Measurements from ENCODE around the gene HEXIM2. TPM values are rescaled to one million over a fixed set of nuclear protein-coding genes. Genes with fewer than 3 reads are reported as not detected.

The HEXIM2 gene
- total and polyA plus RNA-seq, 2 of the 13 experiments (the other 11 are each of a cell fraction or from before 2014, with no cell fraction given) = 27.1 to 32.4 TPM

DNA sequence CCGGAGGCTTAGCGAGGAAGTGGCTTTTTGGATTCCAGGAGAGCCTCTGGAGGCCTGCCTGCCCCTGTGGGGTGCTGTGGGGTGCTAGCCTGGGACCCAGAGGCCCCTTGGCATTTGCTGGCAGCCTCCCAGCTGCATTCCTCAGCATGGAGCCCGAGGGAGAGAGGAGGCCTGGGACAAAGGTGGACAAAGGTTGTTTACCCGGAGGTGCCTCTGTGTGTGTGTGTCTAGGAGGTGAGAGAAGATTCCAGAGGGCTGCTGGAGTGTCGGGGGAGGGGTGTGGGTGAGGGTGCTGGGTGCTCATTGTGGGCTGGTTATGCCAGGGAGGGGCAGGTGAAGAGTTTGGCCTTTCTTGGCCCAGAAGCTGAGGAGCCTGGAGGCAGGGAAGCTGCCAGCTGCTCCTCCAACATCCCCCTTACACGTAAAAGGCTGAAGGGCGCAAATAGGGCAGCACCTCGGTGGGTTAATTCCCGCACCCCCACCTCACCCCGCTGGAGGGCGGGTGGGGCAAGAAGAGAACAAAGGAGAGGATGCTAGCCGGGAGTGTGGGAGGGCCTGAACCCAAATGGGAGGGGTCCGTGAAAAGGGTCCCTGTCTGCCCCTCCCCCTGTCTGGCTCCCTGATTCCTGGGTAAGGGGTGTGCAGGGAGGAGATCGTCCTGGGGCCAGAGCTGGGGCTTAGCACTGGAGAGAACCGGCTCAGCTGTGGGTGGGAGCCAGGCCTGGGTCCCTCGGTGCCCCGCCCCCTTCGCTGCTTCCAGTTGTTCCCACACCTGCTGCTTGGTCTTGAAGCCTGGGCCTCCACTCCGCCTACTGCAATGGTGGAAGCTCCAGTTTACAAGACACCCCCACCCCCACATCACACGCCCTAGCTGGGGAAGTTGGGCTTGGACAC, 9.9 kb downstream of the HEXIM2 start (continued):
- TF ChIP-seq ZNF441 (CRISPR knock-in tag; IDR thresholded peaks at IDR 0.05; ENCODE audit: borderline replicate concordance) (peak; percentile 83), ZNF383 (CRISPR knock-in tag; IDR thresholded peaks at IDR 0.05; ENCODE audit: borderline replicate concordance) (no peak), ZFP90 (CRISPR knock-in tag; IDR thresholded peaks at IDR 0.05; ENCODE audit: borderline replicate concordance) (peak; percentile 77; the same call in 1 of the 2 replicates), ZKSCAN8 (CRISPR knock-in tag; IDR thresholded peaks at IDR 0.05; ENCODE audit: borderline replicate concordance) (peak; percentile 77; the same call in 1 of the 2 replicates), ZNF547 (CRISPR knock-in tag; IDR thresholded peaks at IDR 0.05) (no peak), ZSCAN22 (CRISPR knock-in tag; IDR thresholded peaks at IDR 0.05) (no peak), ISL2 (CRISPR knock-in tag; IDR thresholded peaks at IDR 0.05) (0 out of 2 replicates have a peak, but pooled peaks have one; percentile 51), ZBTB7A (CRISPR knock-in tag; IDR thresholded peaks at IDR 0.05) (no peak), MAFF (IDR thresholded peaks at IDR 0.05; ENCODE audit: low read depth, low read length) (no peak), REXO4 (CRISPR knock-in tag; IDR thresholded peaks at IDR 0.05; ENCODE audit: borderline replicate concordance) (no peak), FOXA1 (IDR thresholded peaks at IDR 0.05) (peak; percentile 67), FOXA1 (CRISPR knock-in tag; IDR thresholded peaks at IDR 0.05) (peak; percentile 95), RORA (CRISPR knock-in tag; IDR thresholded peaks at IDR 0.05) (no peak), CENPX (CRISPR knock-in tag; IDR thresholded peaks at IDR 0.05) (no peak), ZNF432 (CRISPR knock-in tag; IDR thresholded peaks at IDR 0.05; ENCODE audit: borderline replicate concordance) (no peak), TSC22D2 (CRISPR knock-in tag; IDR thresholded peaks at IDR 0.05; ENCODE audit: borderline replicate concordance) (peak; percentile 67; the same call in 1 of the 2 replicates), FOSL1 (CRISPR knock-in tag; IDR thresholded peaks at IDR 0.05; ENCODE audit: borderline replicate concordance) (no peak), ZNF136 (CRISPR knock-in tag; IDR thresholded peaks at IDR 0.05; ENCODE audit: low read depth) (peak; percentile 30; the same call in 1 of the 2 replicates)
- TF ChIP-seq, protein P1, sequence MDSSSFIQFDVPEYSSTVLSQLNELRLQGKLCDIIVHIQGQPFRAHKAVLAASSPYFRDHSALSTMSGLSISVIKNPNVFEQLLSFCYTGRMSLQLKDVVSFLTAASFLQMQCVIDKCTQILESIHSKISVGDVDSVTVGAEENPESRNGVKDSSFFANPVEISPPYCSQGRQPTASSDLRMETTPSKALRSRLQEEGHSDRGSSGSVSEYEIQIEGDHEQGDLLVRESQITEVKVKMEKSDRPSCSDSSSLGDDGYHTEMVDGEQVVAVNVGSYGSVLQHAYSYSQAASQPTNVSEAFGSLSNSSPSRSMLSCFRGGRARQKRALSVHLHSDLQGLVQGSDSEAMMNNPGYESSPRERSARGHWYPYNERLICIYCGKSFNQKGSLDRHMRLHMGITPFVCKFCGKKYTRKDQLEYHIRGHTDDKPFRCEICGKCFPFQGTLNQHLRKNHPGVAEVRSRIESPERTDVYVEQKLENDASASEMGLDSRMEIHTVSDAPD (CRISPR knock-in tag; IDR thresholded peaks at IDR 0.05) = no peak
- TF ChIP-seq, protein P2, sequence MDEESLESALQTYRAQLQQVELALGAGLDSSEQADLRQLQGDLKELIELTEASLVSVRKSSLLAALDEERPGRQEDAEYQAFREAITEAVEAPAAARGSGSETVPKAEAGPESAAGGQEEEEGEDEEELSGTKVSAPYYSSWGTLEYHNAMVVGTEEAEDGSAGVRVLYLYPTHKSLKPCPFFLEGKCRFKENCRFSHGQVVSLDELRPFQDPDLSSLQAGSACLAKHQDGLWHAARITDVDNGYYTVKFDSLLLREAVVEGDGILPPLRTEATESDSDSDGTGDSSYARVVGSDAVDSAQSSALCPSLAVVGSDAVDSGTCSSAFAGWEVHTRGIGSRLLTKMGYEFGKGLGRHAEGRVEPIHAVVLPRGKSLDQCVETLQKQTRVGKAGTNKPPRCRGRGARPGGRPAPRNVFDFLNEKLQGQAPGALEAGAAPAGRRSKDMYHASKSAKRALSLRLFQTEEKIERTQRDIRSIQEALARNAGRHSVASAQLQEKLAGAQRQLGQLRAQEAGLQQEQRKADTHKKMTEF (CRISPR knock-in tag; IDR thresholded peaks at IDR 0.05) = peak; percentile 69
- TF ChIP-seq, protein P3, sequence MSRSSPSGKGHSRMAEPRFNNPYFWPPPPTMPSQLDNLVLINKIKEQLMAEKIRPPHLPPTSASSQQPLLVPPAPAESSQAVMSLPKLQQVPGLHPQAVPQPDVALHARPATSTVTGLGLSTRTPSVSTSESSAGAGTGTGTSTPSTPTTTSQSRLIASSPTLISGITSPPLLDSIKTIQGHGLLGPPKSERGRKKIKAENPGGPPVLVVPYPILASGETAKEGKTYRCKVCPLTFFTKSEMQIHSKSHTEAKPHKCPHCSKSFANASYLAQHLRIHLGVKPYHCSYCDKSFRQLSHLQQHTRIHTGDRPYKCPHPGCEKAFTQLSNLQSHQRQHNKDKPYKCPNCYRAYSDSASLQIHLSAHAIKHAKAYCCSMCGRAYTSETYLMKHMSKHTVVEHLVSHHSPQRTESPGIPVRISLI (CRISPR knock-in tag; IDR thresholded peaks at IDR 0.05; ENCODE audit: borderline replicate concordance) = peak; percentile 61; the same call in 1 of the 2 replicates
- TF ChIP-seq, protein P4, sequence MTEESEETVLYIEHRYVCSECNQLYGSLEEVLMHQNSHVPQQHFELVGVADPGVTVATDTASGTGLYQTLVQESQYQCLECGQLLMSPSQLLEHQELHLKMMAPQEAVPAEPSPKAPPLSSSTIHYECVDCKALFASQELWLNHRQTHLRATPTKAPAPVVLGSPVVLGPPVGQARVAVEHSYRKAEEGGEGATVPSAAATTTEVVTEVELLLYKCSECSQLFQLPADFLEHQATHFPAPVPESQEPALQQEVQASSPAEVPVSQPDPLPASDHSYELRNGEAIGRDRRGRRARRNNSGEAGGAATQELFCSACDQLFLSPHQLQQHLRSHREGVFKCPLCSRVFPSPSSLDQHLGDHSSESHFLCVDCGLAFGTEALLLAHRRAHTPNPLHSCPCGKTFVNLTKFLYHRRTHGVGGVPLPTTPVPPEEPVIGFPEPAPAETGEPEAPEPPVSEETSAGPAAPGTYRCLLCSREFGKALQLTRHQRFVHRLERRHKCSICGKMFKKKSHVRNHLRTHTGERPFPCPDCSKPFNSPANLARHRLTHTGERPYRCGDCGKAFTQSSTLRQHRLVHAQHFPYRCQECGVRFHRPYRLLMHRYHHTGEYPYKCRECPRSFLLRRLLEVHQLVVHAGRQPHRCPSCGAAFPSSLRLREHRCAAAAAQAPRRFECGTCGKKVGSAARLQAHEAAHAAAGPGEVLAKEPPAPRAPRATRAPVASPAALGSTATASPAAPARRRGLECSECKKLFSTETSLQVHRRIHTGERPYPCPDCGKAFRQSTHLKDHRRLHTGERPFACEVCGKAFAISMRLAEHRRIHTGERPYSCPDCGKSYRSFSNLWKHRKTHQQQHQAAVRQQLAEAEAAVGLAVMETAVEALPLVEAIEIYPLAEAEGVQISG (CRISPR knock-in tag; IDR thresholded peaks at IDR 0.05) = peak; percentile 48
